HepG2 (cell line): ENCODE results near the gene ZBP1. TPM values are rescaled to one million over a fixed set of nuclear protein-coding genes. Genes with fewer than 3 reads are reported as not detected.
A peak's percentile ranks its signal among the peaks of the same experiment; 100 is the strongest.

Source experiments
- BHLHE40 ChIP-seq: IDR thresholded peaks from 2 replicates; pipeline ENCODE4 v1.6.1; 2011; ENCODE audit warnings: low read length, improper control_type of control experiment
- ELF4 ChIP-seq: sonication (generic); formaldehyde crosslinking; IDR thresholded peaks from 2 replicates; pipeline ENCODE4 v1.5.0; 2020; ENCODE audit warnings: missing genetic modification reagents, mild to moderate bottlenecking, moderate library complexity, borderline replicate concordance
- MEIS2 ChIP-seq: sonication (generic); formaldehyde crosslinking; IDR thresholded peaks from 2 replicates; pipeline ENCODE4 v1.9.0; 2021; ENCODE audit warnings: mild to moderate bottlenecking, missing genetic modification reagents
- NFKB2 ChIP-seq: sonication (generic); formaldehyde crosslinking; IDR thresholded peaks from 2 replicates; pipeline ENCODE4 v1.4.0; 2020; ENCODE audit warnings: missing genetic modification reagents, borderline replicate concordance
- PHF8 ChIP-seq: sonication (generic); formaldehyde crosslinking; IDR thresholded peaks from 2 replicates; pipeline ENCODE4 v1.5.0; 2020; ENCODE audit warnings: missing genetic modification reagents
- ZNF576 ChIP-seq: sonication (generic); formaldehyde crosslinking; IDR thresholded peaks from 2 replicates; pipeline ENCODE4 v1.4.0; 2020; ENCODE audit warnings: mild to moderate bottlenecking, missing genetic modification reagents
- polyA plus RNA-seq, 8 experiments: library from polyadenylated mRNA; depleted of rRNA in 3 of 8; stranded (reverse) in 7 of 8; unstranded in 1 of 8; fragments of >200 nt; fragmentation: Illumina TruSeq in 4 of 8; extraction: Trizol in 4 of 8; gene quantifications; 2 replicates each; pipeline versions ENCODE4 v1.2.1 to v1.2.3, GENCODE V29; 2011 to 2016; ENCODE audit warnings: low read depth in 4 of 8, missing spikeins in 1 of 8, mixed read lengths in 1 of 8; ENCODE audit not compliant: insufficient read depth in 1 of 8
- total RNA-seq, 5 experiments: library from RNA; depleted of rRNA; stranded (reverse); fragments of >200 nt; fragmentation: Illumina TruSeq; extraction: Trizol; gene quantifications; 2 replicates each; pipeline ENCODE4 v1.2.3, GENCODE V29; 2016; ENCODE audit warnings: low read depth in 1 of 5
- TF ChIP-seq, protein P1 (sequence below): sonication (generic); formaldehyde crosslinking; IDR thresholded peaks from 2 replicates; pipeline ENCODE4 v1.5.1; 2020; ENCODE audit warnings: missing genetic modification reagents, mild to moderate bottlenecking, borderline replicate concordance
- TF ChIP-seq, protein P2 (sequence below): sonication (generic); formaldehyde crosslinking; IDR thresholded peaks from 2 replicates; pipeline ENCODE4 v1.4.0; 2020; ENCODE audit warnings: missing genetic modification reagents

Gene ZBP1
- total and polyA plus RNA-seq, 2 of the 13 experiments (the other 11 are each of a cell fraction or from before 2014, with no cell fraction given) = not detected

DNA sequence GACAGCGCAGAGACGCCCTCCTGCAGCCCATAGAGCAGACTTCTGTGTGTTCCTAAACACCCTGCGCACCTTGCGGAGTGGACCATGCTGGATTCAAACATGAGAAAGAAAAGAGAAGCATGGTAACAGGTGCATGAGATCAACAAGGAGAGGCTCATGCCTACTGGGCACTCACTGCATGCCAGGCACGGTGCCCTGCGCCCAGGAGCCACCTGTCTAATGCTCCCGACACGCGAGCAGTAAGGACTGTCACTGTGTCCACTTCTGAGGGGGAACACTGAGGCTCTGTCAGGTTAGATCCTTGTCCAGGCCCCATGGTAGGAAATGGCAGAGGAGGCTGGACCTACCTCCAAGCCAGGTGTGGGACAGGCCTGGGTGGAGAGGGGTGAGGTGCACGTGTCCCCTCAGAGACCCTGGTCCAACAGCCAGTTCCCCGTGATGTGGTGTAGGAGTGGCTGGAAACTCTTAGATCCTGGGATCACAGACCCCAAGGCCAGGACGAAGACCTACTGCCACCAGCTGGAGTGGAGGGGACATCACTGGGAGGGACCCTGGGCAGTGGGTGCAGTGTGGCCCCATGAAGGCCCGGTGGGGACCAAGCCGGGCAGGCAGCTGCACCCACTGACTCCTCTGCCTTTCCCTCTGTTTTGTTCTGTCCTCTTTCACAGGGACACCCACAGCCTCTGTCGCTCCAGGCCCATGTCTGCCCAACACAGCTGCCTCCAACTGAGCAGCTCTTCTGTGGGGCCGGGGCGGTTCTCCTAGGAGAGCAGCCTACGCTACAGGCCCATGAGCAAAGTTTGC, 29.5 kb downstream of the ZBP1 start (continued):
- TF ChIP-seq ELF4 (CRISPR knock-in tag) = no peak
- 0 out of 2 replicates have a peak, but pooled peaks have one; percentile 56 for TF ChIP-seq MEIS2
- TF ChIP-seq PHF8 (CRISPR knock-in tag) = no peak
- TF ChIP-seq BHLHE40 = no peak
- TF ChIP-seq, protein P1, sequence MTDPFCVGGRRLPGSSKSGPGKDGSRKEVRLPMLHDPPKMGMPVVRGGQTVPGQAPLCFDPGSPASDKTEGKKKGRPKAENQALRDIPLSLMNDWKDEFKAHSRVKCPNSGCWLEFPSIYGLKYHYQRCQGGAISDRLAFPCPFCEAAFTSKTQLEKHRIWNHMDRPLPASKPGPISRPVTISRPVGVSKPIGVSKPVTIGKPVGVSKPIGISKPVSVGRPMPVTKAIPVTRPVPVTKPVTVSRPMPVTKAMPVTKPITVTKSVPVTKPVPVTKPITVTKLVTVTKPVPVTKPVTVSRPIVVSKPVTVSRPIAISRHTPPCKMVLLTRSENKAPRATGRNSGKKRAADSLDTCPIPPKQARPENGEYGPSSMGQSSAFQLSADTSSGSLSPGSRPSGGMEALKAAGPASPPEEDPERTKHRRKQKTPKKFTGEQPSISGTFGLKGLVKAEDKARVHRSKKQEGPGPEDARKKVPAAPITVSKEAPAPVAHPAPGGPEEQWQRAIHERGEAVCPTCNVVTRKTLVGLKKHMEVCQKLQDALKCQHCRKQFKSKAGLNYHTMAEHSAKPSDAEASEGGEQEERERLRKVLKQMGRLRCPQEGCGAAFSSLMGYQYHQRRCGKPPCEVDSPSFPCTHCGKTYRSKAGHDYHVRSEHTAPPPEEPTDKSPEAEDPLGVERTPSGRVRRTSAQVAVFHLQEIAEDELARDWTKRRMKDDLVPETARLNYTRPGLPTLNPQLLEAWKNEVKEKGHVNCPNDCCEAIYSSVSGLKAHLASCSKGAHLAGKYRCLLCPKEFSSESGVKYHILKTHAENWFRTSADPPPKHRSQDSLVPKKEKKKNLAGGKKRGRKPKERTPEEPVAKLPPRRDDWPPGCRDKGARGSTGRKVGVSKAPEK (CRISPR knock-in tag) = no peak
- 0 out of 2 replicates have a peak, but pooled peaks have one; percentile 5 for TF ChIP-seq NFKB2 (CRISPR knock-in tag)
- TF ChIP-seq, protein P2, sequence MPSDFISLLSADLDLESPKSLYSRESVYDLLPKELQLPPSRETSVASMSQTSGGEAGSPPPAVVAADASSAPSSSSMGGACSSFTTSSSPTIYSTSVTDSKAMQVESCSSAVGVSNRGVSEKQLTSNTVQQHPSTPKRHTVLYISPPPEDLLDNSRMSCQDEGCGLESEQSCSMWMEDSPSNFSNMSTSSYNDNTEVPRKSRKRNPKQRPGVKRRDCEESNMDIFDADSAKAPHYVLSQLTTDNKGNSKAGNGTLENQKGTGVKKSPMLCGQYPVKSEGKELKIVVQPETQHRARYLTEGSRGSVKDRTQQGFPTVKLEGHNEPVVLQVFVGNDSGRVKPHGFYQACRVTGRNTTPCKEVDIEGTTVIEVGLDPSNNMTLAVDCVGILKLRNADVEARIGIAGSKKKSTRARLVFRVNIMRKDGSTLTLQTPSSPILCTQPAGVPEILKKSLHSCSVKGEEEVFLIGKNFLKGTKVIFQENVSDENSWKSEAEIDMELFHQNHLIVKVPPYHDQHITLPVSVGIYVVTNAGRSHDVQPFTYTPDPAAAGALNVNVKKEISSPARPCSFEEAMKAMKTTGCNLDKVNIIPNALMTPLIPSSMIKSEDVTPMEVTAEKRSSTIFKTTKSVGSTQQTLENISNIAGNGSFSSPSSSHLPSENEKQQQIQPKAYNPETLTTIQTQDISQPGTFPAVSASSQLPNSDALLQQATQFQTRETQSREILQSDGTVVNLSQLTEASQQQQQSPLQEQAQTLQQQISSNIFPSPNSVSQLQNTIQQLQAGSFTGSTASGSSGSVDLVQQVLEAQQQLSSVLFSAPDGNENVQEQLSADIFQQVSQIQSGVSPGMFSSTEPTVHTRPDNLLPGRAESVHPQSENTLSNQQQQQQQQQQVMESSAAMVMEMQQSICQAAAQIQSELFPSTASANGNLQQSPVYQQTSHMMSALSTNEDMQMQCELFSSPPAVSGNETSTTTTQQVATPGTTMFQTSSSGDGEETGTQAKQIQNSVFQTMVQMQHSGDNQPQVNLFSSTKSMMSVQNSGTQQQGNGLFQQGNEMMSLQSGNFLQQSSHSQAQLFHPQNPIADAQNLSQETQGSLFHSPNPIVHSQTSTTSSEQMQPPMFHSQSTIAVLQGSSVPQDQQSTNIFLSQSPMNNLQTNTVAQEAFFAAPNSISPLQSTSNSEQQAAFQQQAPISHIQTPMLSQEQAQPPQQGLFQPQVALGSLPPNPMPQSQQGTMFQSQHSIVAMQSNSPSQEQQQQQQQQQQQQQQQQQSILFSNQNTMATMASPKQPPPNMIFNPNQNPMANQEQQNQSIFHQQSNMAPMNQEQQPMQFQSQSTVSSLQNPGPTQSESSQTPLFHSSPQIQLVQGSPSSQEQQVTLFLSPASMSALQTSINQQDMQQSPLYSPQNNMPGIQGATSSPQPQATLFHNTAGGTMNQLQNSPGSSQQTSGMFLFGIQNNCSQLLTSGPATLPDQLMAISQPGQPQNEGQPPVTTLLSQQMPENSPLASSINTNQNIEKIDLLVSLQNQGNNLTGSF (CRISPR knock-in tag) = 0 out of 2 replicates have a peak, but pooled peaks have one; percentile 30
- 0 out of 2 replicates have a peak, but pooled peaks have one; percentile 22 for TF ChIP-seq ZNF576
